ENCODE measurements around the gene CA10.

Gene CA10

GRCh38 chr17:51860954-51861561 lies 297.5 kb downstream of the CA10 start:
- TF ChIP-seq, protein P1, sequence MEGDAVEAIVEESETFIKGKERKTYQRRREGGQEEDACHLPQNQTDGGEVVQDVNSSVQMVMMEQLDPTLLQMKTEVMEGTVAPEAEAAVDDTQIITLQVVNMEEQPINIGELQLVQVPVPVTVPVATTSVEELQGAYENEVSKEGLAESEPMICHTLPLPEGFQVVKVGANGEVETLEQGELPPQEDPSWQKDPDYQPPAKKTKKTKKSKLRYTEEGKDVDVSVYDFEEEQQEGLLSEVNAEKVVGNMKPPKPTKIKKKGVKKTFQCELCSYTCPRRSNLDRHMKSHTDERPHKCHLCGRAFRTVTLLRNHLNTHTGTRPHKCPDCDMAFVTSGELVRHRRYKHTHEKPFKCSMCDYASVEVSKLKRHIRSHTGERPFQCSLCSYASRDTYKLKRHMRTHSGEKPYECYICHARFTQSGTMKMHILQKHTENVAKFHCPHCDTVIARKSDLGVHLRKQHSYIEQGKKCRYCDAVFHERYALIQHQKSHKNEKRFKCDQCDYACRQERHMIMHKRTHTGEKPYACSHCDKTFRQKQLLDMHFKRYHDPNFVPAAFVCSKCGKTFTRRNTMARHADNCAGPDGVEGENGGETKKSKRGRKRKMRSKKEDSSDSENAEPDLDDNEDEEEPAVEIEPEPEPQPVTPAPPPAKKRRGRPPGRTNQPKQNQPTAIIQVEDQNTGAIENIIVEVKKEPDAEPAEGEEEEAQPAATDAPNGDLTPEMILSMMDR (IDR thresholded peaks at IDR 0.05; ENCODE audit: extremely low read depth, missing control alignments), result peak; percentile 63
- peak; percentile 28 for DNase-seq (ENCODE audit: low spot score)

GRCh38 chr17:51857052-51857597 lies 301.4 kb downstream of the CA10 start:
- no peak for DNase-seq (ENCODE audit: low spot score)
- TF ChIP-seq, protein P1 (IDR thresholded peaks at IDR 0.05; ENCODE audit: extremely low read depth, missing control alignments), result no peak

DNA sequence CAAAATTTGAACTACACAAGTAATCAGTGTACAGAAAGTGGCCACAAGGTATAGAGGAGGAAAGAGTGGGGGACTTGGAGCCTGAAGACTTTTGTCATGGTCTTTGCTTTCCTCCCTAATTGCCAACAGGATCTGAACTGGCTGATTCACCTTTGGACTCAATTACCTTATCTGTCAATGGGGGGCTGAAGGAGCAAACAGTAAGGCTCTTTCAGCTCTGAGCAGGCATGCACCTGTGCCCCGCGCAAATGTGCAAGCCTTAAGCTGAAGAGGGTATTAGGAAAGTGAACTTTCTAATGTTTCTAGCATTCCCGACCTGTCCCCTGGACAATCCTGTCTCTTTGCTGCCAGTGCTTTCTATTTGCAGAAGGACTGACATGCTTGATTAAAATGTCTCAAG lies 302.7 kb downstream of the CA10 start:
- no peak for DNase-seq (ENCODE audit: low spot score)
- TF ChIP-seq, protein P1 (IDR thresholded peaks at IDR 0.05; ENCODE audit: extremely low read depth, missing control alignments), result no peak

- TF ChIP-seq, protein P1 (IDR thresholded peaks at IDR 0.05; ENCODE audit: extremely low read depth, missing control alignments), result no peak
- no peak for DNase-seq (ENCODE audit: low spot score)
Observed at GRCh38 chr17:51853857-51854256, 304.7 kb downstream of the CA10 start.

- TF ChIP-seq, protein P1 (IDR thresholded peaks at IDR 0.05; ENCODE audit: extremely low read depth, missing control alignments), result no peak
- DNase-seq (ENCODE audit: low spot score), result no peak
Observed at GRCh38 chr17:51852603-51853002, 305.9 kb downstream of the CA10 start.

DNA sequence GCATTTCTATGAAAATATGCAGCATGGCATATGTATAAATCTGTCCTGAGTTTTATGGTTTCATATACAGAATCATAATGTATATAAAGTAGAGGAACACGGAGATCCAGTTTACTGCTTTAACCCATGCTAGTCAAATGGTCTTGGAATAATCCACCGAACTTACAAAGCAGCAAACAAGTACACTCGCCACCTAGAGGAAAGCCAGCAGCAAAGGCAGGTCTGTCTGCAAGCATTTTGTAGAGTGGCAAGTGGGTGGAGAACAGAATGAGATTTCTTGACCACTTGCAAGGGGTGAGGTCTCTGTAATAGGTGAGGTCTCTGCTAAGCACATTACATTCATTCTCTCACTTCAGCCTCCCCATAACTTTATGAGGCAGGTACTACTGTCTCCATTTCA lies 308.3 kb downstream of the CA10 start:
- no peak for DNase-seq (ENCODE audit: low spot score)
- TF ChIP-seq, protein P1 (IDR thresholded peaks at IDR 0.05; ENCODE audit: extremely low read depth, missing control alignments), result no peak

GRCh38 chr17:51848451-51848850 lies 310.1 kb downstream of the CA10 start:
- DNase-seq (ENCODE audit: low spot score), result no peak
- TF ChIP-seq, protein P1 (IDR thresholded peaks at IDR 0.05; ENCODE audit: extremely low read depth, missing control alignments), result no peak
